ENCODE data around the gene DIPK1A.

- TF ChIP-seq EZH2 (IDR thresholded peaks at IDR 0.05; ENCODE audit: insufficient read depth, poor library complexity, severe bottlenecking) (no peak), EZH2phosphoT487 (IDR thresholded peaks at IDR 0.05; ENCODE audit: insufficient read depth, low read depth) (no peak)
Observed at GRCh38 chr1:92840600-92840999, 120.7 kb downstream of the DIPK1A start.
